Activated naive CD8-positive, alpha-beta T cell treated with anti-CD3 and anti-CD28 coated beads, Interleukin-2, amount 10 ng/mL, durations not matched to agents 7 days and 5 days (primary cell): ENCODE data around the gene HAP1. TPM values are rescaled to one million over a fixed set of nuclear protein-coding genes. Genes with fewer than 3 reads are reported as not detected.

Source experiments
- ATAC-seq: fragments of 150-1000 bp; cut with Tn5 transposase; one replicate; pipeline ENCODE4 v1.10.0; 2021; ENCODE audit warnings: low read depth, moderate library complexity
- POLR2A ChIA-PET: fragments of 350-600 bp; sonication (Branson Sonifier 250); formaldehyde crosslinking; loops from one replicate; lab custom pipeline; 2021; ENCODE audit warnings: antibody characterized with exemption; lab: Charles Lee
- DNase-seq: peaks from one replicate; pipeline ENCODE4 v3.0.0; 2021
- H3K27ac Mint-ChIP-seq: one replicate; pipeline ENCODE4 v1.8.0; 2022; ENCODE audit warnings: mild to moderate bottlenecking, mixed read lengths
- H3K27me3 Mint-ChIP-seq: one replicate; pipeline ENCODE4 v1.8.0; 2022; ENCODE audit warnings: mild to moderate bottlenecking, moderate library complexity, mixed read lengths
- H3K36me3 Mint-ChIP-seq: one replicate; pipeline ENCODE4 v1.8.0; 2021; ENCODE audit warnings: mild to moderate bottlenecking, mixed read lengths
- H3K4me1 Mint-ChIP-seq: one replicate; pipeline ENCODE4 v1.8.0; 2021; ENCODE audit warnings: mixed read lengths
- H3K4me3 Mint-ChIP-seq: one replicate; pipeline ENCODE4 v1.8.0; 2022; ENCODE audit warnings: mild to moderate bottlenecking, moderate library complexity, mixed read lengths
- H3K9me3 Mint-ChIP-seq: one replicate; pipeline ENCODE4 v1.8.0; 2021; ENCODE audit warnings: mixed read lengths
- total RNA-seq, 2 experiments: library from RNA; stranded (reverse); gene quantifications; one replicate each; pipeline ENCODE4 v1.2.3, GENCODE V29; 2021

Gene HAP1
- total RNA-seq, 2 experiments from 2014 or later = 0.14 TPM; not detected in 1

GRCh38 chr17:41730479-41730878, 4.0 kb downstream of the HAP1 start:
- peaks cover 4% of the 10 kb centered on the region for H3K4me1 Mint-ChIP-seq

GRCh38 chr17:41728056-41728455, 6.4 kb downstream of the HAP1 start:
- no peak overlapping the region for H3K4me3 Mint-ChIP-seq
- peaks cover 32% of the 10 kb centered on the region for H3K27me3 Mint-ChIP-seq
- no peak overlapping the region for H3K27ac Mint-ChIP-seq
- no peak for ATAC-seq
- H3K36me3 Mint-ChIP-seq = no peaks in the 10 kb centered on the region
- H3K4me1 Mint-ChIP-seq = no peaks in the 10 kb centered on the region
- POLR2A ChIA-PET = no interaction called here
- DNase-seq = no peak
- H3K9me3 Mint-ChIP-seq = no peaks in the 10 kb centered on the region

More at GRCh38 chr17:41730479-41730878, 4.0 kb downstream of the HAP1 start:
- H3K27me3 Mint-ChIP-seq = peaks cover 49% of the 10 kb centered on the region
- H3K27ac Mint-ChIP-seq = no peak overlapping the region
- POLR2A ChIA-PET = interaction anchor here (0.6 kb wide), 1 partner anchor 58 kb away, joined by 3 read pairs; no protein-coding TSS in a partner anchor
- H3K9me3 Mint-ChIP-seq = no peaks in the 10 kb centered on the region
- no peak for ATAC-seq
- H3K36me3 Mint-ChIP-seq = no peaks in the 10 kb centered on the region
- H3K4me3 Mint-ChIP-seq = no peak overlapping the region
- DNase-seq = no peak

GRCh38 chr17:41725134-41725533, 9.3 kb downstream of the HAP1 start:
- POLR2A ChIA-PET = no interaction called here
- Mint-ChIP-seq H3K4me1 (no peaks in the 10 kb centered on the region), H3K9me3 (no peaks in the 10 kb centered on the region), H3K36me3 (no peaks in the 10 kb centered on the region), H3K27me3 (peaks cover 10% of the 10 kb centered on the region), H3K4me3 (no peak overlapping the region), H3K27ac (no peak overlapping the region)
- ATAC-seq (no peak), DNase-seq (no peak)

- Mint-ChIP-seq H3K27me3 (peaks cover 7% of the 10 kb centered on the region), H3K36me3 (no peaks in the 10 kb centered on the region)
- POLR2A ChIA-PET = no interaction called here
These were observed 9.9 kb downstream of the HAP1 start for GRCh38 chr17:41724476-41725050.

GRCh38 chr17:41723801-41724475, 10.5 kb downstream of the HAP1 start:
- Mint-ChIP-seq H3K9me3 (no peaks in the 10 kb centered on the region), H3K4me1 (no peaks in the 10 kb centered on the region), H3K27ac (no peak overlapping the region), H3K27me3 (peaks cover 7% of the 10 kb centered on the region), H3K36me3 (no peaks in the 10 kb centered on the region), H3K4me3 (no peak overlapping the region)
- DNase-seq (no peak), ATAC-seq (no peak)
- POLR2A ChIA-PET = no interaction called here

More at GRCh38 chr17:41724476-41725050, 9.9 kb downstream of the HAP1 start:
- Mint-ChIP-seq H3K4me3 (no peak overlapping the region), H3K4me1 (no peaks in the 10 kb centered on the region), H3K27ac (no peak overlapping the region), H3K9me3 (no peaks in the 10 kb centered on the region)
- DNase-seq = no peak
- ATAC-seq = no peak

GRCh38 chr17:41722231-41722630, 12.2 kb downstream of the HAP1 start:
- Mint-ChIP-seq H3K4me1 (no peaks in the 10 kb centered on the region), H3K4me3 (no peak overlapping the region), H3K36me3 (no peaks in the 10 kb centered on the region), H3K27me3 (peaks cover 4% of the 10 kb centered on the region), H3K9me3 (no peaks in the 10 kb centered on the region), H3K27ac (no peak overlapping the region)
- DNase-seq (no peak), ATAC-seq (no peak)
- POLR2A ChIA-PET = no interaction called here

- no peak overlapping the region for H3K4me3 Mint-ChIP-seq
These were observed 16.2 kb downstream of the HAP1 start for GRCh38 chr17:41718287-41718645.

DNA sequence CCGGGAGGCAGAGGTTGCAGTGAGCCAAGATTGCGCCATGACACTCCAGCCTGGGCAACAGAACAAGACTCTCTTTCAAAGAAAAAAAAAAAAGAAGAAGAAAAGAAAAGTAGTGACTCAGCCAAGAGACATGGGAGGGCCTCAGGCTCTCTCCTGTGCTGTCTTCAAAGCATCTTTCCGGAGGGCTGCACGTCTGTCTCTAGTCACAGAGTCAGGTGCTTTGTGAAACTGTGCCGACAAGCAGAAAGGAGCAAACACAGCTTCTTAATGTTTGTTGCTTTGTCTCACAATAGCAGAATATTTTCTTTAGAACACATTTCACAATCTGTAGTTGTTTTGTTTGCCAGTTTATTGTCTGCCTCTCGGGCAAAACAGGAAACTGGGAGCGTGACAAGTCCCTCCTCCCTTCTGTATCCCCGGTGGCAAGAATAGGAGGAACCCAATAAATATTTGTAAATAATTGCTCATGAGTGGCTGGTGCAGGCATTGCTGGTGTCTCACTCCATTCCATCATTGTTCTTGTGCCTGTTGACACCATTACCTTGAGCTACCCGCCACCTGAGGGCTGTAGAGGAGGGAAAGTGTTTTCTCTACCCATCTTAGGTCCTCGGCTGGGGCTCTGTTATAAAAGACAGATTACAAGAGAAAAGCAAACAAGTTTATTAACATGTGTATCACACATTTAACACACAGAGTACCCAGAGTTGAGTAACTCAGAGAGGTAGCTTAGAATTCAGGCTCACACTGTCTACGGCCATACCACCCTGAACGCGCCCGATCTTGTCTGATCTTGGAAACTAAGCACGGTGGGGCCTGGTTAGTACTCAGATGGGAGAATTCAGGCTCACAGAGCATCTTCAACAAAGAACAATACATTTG, 16.8 kb downstream of the HAP1 start:
- POLR2A ChIA-PET = interaction anchor here (1.4 kb wide), 1 partner anchor 28 kb away, joined by 3 read pairs; no protein-coding TSS in a partner anchor
- H3K27ac Mint-ChIP-seq = no peak overlapping the region
- peaks cover 12% of the 10 kb centered on the region for H3K27me3 Mint-ChIP-seq
- H3K9me3 Mint-ChIP-seq = no peaks in the 10 kb centered on the region
- ATAC-seq = peak; percentile 54
- H3K4me1 Mint-ChIP-seq = no peaks in the 10 kb centered on the region
- H3K4me3 Mint-ChIP-seq = no peak overlapping the region
- DNase-seq = no peak
- H3K36me3 Mint-ChIP-seq = no peaks in the 10 kb centered on the region

More at GRCh38 chr17:41718287-41718645, 16.2 kb downstream of the HAP1 start:
- no peak for DNase-seq
- H3K36me3 Mint-ChIP-seq = no peaks in the 10 kb centered on the region
- no peaks in the 10 kb centered on the region for H3K4me1 Mint-ChIP-seq
- H3K27ac Mint-ChIP-seq = no peak overlapping the region
- peaks cover 8% of the 10 kb centered on the region for H3K27me3 Mint-ChIP-seq
- H3K9me3 Mint-ChIP-seq = no peaks in the 10 kb centered on the region
- no peak for ATAC-seq
- POLR2A ChIA-PET = interaction anchor here (1.4 kb wide), 1 partner anchor 29 kb away, joined by 3 read pairs; no protein-coding TSS in a partner anchor

- H3K4me1 Mint-ChIP-seq = peaks cover 2% of the 10 kb centered on the region
- H3K27me3 Mint-ChIP-seq = peaks cover 29% of the 10 kb centered on the region
- H3K27ac Mint-ChIP-seq = no peak within 1 kb of the TSS
- DNase-seq (no peak), ATAC-seq (no peak)
- H3K9me3 Mint-ChIP-seq = no peaks in the 10 kb centered on the region
- POLR2A ChIA-PET = no interaction called here
- no peak within 1 kb of the TSS for H3K4me3 Mint-ChIP-seq
- no peaks in the 10 kb centered on the region for H3K36me3 Mint-ChIP-seq
These were observed 22.6 kb downstream of the HAP1 start, which contains the start of gene GAST for GRCh38 chr17:41711669-41712400. GAST (plus strand) TSS chr17:41712331; CDS start chr17:41715437, 3,106 bp downstream.

GRCh38 chr17:41710472-41711090, 23.9 kb downstream of the HAP1 start:
- H3K4me3 Mint-ChIP-seq = no peak overlapping the region
- POLR2A ChIA-PET = no interaction called here
- DNase-seq (no peak), ATAC-seq (no peak)
- no peaks in the 10 kb centered on the region for H3K9me3 Mint-ChIP-seq
- no peak overlapping the region for H3K27ac Mint-ChIP-seq
- H3K4me1 Mint-ChIP-seq = peaks cover 3% of the 10 kb centered on the region
- H3K27me3 Mint-ChIP-seq = peaks cover 31% of the 10 kb centered on the region
- H3K36me3 Mint-ChIP-seq = no peaks in the 10 kb centered on the region

DNA sequence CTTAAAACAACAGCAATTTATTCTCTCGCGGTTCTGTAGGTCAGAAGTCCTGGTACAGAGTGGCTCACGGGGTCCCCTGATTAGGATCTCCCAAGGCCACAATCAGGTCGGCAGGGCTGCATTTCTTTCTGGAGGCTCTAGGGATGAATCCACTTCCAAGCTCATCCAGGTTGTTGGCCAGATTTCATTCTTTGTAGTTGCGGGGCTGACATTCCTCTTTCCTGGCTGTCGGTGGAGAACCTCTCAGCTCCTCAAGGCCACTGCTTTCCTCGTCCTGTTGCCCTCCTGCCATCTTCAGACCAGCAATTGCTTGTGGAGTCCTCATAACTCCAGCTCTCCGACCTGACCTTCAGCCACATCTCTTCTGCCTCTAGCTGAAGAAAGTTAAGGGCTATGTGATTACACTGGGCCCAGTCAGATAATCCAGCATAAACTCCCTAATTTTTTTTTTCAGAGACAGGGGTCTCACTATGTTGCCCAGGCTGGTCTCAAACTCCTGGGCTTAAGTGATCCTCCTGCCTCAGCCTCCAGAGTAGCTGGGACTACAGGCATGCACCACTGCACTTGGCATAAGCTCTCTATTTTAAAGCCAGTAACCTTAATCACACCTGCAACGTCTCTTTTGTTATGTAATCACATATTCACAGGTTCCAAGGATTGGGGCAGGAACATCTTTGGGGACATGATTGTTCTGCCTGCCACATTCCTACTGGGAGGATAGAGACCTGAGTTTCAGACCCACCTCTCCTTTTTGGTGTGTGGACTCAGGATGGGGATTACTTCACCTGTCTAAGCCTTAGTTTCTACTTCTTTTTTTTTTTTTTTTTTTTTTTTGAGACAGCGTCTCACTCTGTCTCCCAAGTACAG, 26.4 kb downstream of the HAP1 start:
- no peak for DNase-seq
- Mint-ChIP-seq H3K36me3 (no peaks in the 10 kb centered on the region), H3K27ac (no peak overlapping the region), H3K4me3 (no peak overlapping the region), H3K27me3 (peaks cover 26% of the 10 kb centered on the region), H3K4me1 (peaks cover 3% of the 10 kb centered on the region), H3K9me3 (no peaks in the 10 kb centered on the region)
- POLR2A ChIA-PET = interaction anchor here (0.5 to 1.8 kb wide), 4 partner anchors 16 to 1932 kb away, joined by 3 to 7 read pairs (median 4); partner anchors contain the start of gene EIF1
- no peak for ATAC-seq
